Activated CD4-positive, alpha-beta T cell treated with anti-CD3 and anti-CD28 coated beads for 36 hours (primary cell): Measurements from ENCODE around the gene MAP4K5. TPM values are rescaled to one million over a fixed set of nuclear protein-coding genes. Genes with fewer than 3 reads are reported as not detected.

Source experiments
- ATAC-seq: fragments of 200-7000 bp; cut with Tn5 transposase; one replicate; pipeline ENCODE4 v1.10.0; 2021; ENCODE audit warnings: mild to moderate bottlenecking, moderate library complexity
- CTCF ChIA-PET: fragments of 350-600 bp; sonication (Branson Sonifier 250); formaldehyde crosslinking; loops from one replicate; lab custom pipeline; 2021; ENCODE audit warnings: antibody characterized with exemption; lab: Charles Lee
- POLR2A ChIA-PET: fragments of 350-600 bp; sonication (Branson Sonifier 250); formaldehyde crosslinking; loops from one replicate; lab custom pipeline; 2021; ENCODE audit warnings: antibody characterized with exemption, inconsistent platforms; lab: Charles Lee
- DNase-seq: peaks from one replicate; pipeline ENCODE4 v3.0.0-alpha.2; 2020
- H3K27ac Mint-ChIP-seq: one replicate; pipeline ENCODE4 v1.8.0; 2021; ENCODE audit warnings: mixed read lengths
- H3K27me3 Mint-ChIP-seq: one replicate; pipeline ENCODE4 v1.8.0; 2021; ENCODE audit warnings: mixed read lengths
- H3K36me3 Mint-ChIP-seq: one replicate; pipeline ENCODE4 v1.8.0; 2021; ENCODE audit warnings: low read depth, mixed read lengths
- H3K4me1 Mint-ChIP-seq: one replicate; pipeline ENCODE4 v1.8.0; 2021; ENCODE audit warnings: mixed read lengths
- H3K4me3 Mint-ChIP-seq: one replicate; pipeline ENCODE4 v1.8.0; 2021; ENCODE audit warnings: mild to moderate bottlenecking, moderate library complexity, mixed read lengths
- H3K9me3 Mint-ChIP-seq: one replicate; pipeline ENCODE4 v1.8.0; 2021; ENCODE audit warnings: low read depth, mixed read lengths
- intact Hi-C, 2 experiments: fragments of 100-400 bp; cut with DNase I in 1 of 2; cut with micrococcal nuclease in 1 of 2; formaldehyde crosslinking; loops; one replicate each; pipeline versions ENCODE4 v1.14.2 to v1.15.1; 2022 to 2024; cut with DNase I, micrococcal nuclease
- total RNA-seq, 2 experiments: library from RNA; stranded (reverse); gene quantifications; one replicate each; pipeline ENCODE4 v1.2.3, GENCODE V29; 2021

MAP4K5 gene
- total RNA-seq, 2 experiments from 2014 or later, result 19.1 to 31.2 TPM

DNA sequence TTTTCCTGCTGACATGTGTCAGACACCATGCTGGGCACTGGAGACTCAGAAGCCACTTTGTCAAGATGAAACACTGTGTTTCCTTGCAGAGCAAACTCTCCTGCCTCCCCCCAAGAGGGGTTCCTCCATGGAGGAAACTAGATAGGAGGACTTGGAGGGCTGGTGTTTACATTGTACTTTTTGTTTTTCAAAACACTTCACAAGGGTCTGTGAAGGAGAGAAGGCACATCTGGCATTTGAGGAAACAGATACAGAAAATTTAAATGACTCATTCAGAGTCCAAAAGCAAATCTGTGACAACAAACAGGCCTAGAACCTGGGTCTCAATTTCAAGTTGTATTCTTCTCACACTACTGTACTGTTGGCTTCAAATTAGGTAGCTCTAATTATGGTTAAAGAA lies 128.9 kb downstream of the MAP4K5 start:
- no peak overlapping the region for H3K4me3 Mint-ChIP-seq
- no peaks in the 10 kb centered on the region for H3K36me3 Mint-ChIP-seq
- H3K9me3 Mint-ChIP-seq, result peaks cover 15% of the 10 kb centered on the region
- H3K27me3 Mint-ChIP-seq, result no peaks in the 10 kb centered on the region
- intact Hi-C loops, result no loop called here
- DNase-seq (no peak), ATAC-seq (no peak)
- no peak overlapping the region for H3K27ac Mint-ChIP-seq
- ChIA-PET POLR2A (no interaction called here), CTCF (no interaction called here)
- H3K4me1 Mint-ChIP-seq, result no peaks in the 10 kb centered on the region

DNA sequence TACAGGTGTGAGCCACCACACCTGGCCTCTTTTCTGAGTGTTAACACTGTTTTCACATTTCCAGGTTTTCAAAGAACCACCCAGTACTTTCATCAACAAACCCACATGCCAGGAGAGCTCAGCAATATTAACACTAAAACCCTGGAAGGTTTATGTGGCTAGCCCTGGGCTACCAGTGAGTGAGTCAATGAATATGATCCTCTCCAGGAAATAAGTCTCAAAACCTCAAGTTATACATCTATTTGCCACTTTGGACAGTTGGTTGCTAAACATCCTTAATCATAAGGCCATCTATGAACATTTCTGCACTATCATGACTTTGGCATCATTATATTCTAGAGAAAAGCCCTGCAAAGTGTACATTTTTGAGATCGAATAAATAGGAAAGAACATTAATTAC lies 129.4 kb downstream of the MAP4K5 start:
- Mint-ChIP-seq H3K27me3 (no peaks in the 10 kb centered on the region), H3K27ac (no peak overlapping the region), H3K4me1 (no peaks in the 10 kb centered on the region), H3K36me3 (no peaks in the 10 kb centered on the region), H3K9me3 (peaks cover 15% of the 10 kb centered on the region), H3K4me3 (no peak overlapping the region)
- ATAC-seq, result no peak
- no peak for DNase-seq
- intact Hi-C loops, result no loop called here
- ChIA-PET CTCF (no interaction called here), POLR2A (interaction anchor here (0.6 kb wide), 1 partner anchor 457 kb away, joined by 7 read pairs; no protein-coding TSS in a partner anchor)

DNA sequence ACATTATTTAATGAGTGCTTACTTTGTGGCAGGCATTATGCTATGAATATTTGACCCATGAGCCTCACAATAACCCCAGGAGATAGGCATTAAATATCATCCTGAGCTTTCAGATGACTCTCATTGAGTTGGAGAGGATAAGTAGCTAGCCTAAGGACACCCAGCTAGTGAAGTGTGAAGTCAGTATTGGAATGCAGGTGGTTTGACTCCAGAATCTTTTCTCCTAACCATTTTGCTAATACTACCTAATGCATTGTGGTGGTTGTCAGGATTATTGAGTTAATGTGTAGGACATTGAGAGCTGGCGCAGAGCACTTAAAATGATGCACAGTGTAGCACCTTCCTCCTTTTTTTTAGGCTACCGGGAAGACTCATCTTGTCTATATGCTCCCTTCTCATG lies 131.9 kb downstream of the MAP4K5 start:
- no peak for DNase-seq
- no peak overlapping the region for H3K4me3 Mint-ChIP-seq
- intact Hi-C loops, result no loop called here
- POLR2A ChIA-PET, result interaction anchor here (0.6 kb wide), 1 partner anchor 55 kb away, joined by 5 read pairs; no protein-coding TSS in a partner anchor
- H3K36me3 Mint-ChIP-seq, result no peaks in the 10 kb centered on the region
- CTCF ChIA-PET, result no interaction called here
- no peak overlapping the region for H3K27ac Mint-ChIP-seq
- peaks cover 2% of the 10 kb centered on the region for H3K27me3 Mint-ChIP-seq
- peaks cover 14% of the 10 kb centered on the region for H3K4me1 Mint-ChIP-seq
- peaks cover under 1% of the 10 kb centered on the region for H3K9me3 Mint-ChIP-seq
- no peak for ATAC-seq

DNA sequence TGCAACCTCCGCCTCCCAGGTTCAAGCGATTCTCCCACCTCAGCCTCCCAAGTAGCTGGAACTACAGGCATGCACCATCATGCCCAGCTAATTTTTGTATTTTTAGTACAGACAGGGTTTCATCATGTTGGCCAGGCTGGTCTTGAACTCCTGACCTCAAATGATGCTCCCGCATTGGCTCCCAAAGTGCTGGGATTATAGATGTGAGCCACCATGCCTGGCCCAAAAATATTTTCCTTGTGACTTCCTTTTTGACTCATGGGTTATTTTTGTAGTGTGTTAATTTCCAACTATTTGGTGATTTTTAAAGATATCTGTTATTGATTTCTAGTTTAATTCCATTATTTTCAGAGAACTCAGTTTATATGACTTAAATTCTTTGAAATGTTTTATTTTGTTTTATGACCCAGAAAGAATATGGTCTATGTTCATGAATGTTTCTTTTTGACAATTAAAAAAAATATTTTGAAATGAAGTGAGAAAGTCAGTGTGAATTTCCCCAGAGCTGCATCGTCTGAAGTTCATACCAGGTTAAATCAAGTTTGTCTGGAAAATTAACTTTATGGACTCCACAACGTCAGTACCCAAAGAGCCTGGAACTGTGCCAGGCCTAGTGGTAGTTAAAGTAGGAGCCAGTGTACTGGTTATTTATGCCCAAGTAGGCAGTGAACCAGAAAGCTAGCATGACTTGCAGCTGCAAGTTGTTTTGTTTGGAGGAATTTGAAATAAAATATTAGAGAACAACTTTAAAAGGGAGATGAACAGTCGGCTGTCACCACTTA lies 132.9 kb downstream of the MAP4K5 start:
- ATAC-seq, result no peak
- POLR2A ChIA-PET, result no interaction called here
- intact Hi-C loops, result no loop called here
- CTCF ChIA-PET, result no interaction called here
- DNase-seq, result no peak
- no peaks in the 10 kb centered on the region for H3K9me3 Mint-ChIP-seq
- peaks cover 4% of the 10 kb centered on the region for H3K36me3 Mint-ChIP-seq
- no peak overlapping the region for H3K4me3 Mint-ChIP-seq
- H3K27ac Mint-ChIP-seq, result no peak overlapping the region
- peaks cover 14% of the 10 kb centered on the region for H3K4me1 Mint-ChIP-seq
- H3K27me3 Mint-ChIP-seq, result peaks cover 2% of the 10 kb centered on the region

DNA sequence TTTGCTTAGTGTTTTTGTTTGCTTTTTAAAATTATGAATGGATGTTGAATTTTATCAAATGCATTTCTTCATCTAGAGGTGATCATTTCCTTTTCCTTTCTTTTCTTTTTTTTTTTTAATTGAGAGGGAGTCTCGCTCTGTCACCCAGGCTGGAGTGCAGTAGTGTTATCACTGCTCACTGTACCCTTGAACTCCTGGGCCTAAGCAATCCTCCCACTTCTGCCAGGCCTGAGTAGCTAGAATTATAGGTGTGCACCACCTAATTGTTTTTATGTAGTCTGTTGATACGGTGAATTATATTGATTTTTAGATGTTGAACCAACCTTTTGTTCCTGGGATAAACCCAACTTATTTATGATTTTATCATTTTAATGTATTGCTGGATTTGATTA lies 134.2 kb downstream of the MAP4K5 start:
- intact Hi-C loops, result no loop called here
- peaks cover 6% of the 10 kb centered on the region for H3K36me3 Mint-ChIP-seq
- H3K27ac Mint-ChIP-seq, result no peak overlapping the region
- ChIA-PET CTCF (no interaction called here), POLR2A (no interaction called here)
- no peaks in the 10 kb centered on the region for H3K9me3 Mint-ChIP-seq
- H3K4me3 Mint-ChIP-seq, result no peak overlapping the region
- peaks cover 14% of the 10 kb centered on the region for H3K4me1 Mint-ChIP-seq
- DNase-seq, result no peak
- H3K27me3 Mint-ChIP-seq, result peaks cover 4% of the 10 kb centered on the region
- ATAC-seq, result no peak

DNA sequence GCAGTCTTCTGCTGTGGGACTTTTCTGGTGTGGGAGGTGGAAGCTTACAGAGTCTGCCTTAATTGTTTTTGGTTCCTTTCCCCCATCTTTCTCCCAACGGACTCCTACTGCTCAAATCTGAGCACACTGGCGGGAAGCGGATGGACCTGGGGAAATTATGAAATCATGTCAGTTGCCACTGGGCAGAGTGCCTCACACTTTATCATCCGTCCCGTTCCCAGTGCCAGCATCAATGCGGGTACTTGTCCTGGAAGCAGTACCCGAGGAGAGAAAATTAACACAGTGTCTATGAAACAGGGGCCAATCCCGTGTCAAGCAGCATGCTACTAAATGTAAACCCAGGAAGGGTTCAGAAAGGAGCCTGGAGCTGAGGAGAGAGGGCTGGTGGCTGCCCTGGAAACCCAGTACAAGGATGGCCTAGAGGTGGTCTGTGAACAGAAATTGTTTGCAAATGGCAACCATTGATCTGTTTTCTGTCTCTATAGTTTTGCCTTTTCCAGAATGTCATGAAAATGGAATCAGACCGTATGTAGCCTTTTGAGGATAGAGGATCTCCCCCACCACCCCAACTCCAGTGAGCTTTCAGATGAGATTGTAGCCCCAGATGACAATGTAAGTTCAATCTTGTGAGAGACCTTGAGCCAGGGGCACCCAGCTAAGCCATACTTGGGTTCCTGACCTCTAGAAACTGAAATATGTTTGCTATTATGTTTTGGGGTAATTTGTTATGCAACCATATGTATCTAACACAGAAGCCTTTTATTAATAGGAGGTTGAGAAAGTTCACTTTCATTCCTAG lies 134.8 kb downstream of the MAP4K5 start:
- no peak for ATAC-seq
- peaks cover 14% of the 10 kb centered on the region for H3K4me1 Mint-ChIP-seq
- no peak overlapping the region for H3K27ac Mint-ChIP-seq
- intact Hi-C loops, result loop anchor here (2.0 kb wide), 6 partner anchors 35 to 135 kb away; partner anchors contain the start of genes DMAC2L (in 1 of the 2), L2HGDH (in 1 of the 2) and MAP4K5 (in 1 of the 2)
- POLR2A ChIA-PET, result interaction anchor here (1.6 kb wide), 1 partner anchor 35 kb away, joined by 4 read pairs; no protein-coding TSS in a partner anchor
- no peak for DNase-seq
- H3K9me3 Mint-ChIP-seq, result no peaks in the 10 kb centered on the region
- peaks cover 6% of the 10 kb centered on the region for H3K36me3 Mint-ChIP-seq
- peak overlapping the region; percentile 72 for H3K4me3 Mint-ChIP-seq
- CTCF ChIA-PET, result no interaction called here
- peaks cover 5% of the 10 kb centered on the region for H3K27me3 Mint-ChIP-seq

DNA sequence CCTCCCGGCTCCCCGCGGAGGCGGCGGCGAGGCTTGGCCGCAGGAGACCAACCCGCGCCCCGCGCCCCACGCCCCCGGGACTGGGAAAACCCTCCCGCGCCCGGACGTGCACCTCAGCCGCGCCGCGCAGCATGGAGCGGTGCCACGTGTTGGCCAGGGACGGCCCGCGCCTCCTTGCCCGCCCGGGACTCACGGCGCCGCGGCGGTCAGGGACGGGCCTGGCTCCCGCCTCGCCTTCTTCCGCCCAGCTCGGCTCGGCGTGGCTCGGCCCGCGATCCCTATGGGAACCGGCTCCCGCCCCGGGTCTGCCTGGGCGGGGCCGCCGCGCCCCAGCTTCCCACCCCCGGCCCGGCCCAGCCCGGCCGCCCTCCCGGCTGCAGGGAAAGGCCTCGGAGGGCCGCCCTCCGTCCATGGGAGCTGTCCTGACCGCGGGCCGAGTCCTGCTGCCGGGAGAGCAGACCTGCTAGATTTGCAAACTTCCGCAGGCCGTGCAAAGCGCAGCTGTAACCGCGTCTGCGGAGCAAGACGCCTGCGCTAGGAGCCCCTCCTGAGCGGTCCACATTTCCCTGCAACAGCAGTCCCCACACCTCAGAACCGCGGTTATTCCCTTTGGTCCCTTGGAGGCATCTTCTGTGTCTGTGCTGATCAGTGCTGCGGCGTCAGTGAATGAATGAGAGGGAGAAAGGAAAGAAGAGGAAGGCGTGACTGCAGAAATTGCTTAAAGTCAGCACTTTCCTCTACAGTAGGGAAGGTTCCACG lies 135.6 kb downstream of the MAP4K5 start, which contains the start of gene CDKL1:
Gene CDKL1, minus strand, starts transcription at position 251 of the 759 bp plus-strand sequence. CDS start 1,013 bp downstream, outside the sequence.
- Mint-ChIP-seq H3K27me3 (peaks cover 6% of the 10 kb centered on the region), H3K4me3 (peak within 1 kb of the TSS; percentile 82), H3K9me3 (no peaks in the 10 kb centered on the region), H3K27ac (peak within 1 kb of the TSS; percentile 72), H3K4me1 (peaks cover 14% of the 10 kb centered on the region), H3K36me3 (peaks cover 6% of the 10 kb centered on the region)
- DNase-seq, result peak; percentile 70
- intact Hi-C loops, result loop anchor here (2.0 kb wide), 6 partner anchors 34 to 136 kb away; partner anchors contain the start of genes DMAC2L (in 1 of the 2), L2HGDH (in 1 of the 2) and MAP4K5 (in 1 of the 2)
- peak; percentile 75 for ATAC-seq
- ChIA-PET CTCF (interaction anchor here (0.9 to 1.4 kb wide), 2 partner anchors 76 to 101 kb away, joined by 4 to 8 read pairs; no protein-coding TSS in a partner anchor), POLR2A (interaction anchor here (1.6 kb wide), 1 partner anchor 34 kb away, joined by 4 read pairs; no protein-coding TSS in a partner anchor)

DNA sequence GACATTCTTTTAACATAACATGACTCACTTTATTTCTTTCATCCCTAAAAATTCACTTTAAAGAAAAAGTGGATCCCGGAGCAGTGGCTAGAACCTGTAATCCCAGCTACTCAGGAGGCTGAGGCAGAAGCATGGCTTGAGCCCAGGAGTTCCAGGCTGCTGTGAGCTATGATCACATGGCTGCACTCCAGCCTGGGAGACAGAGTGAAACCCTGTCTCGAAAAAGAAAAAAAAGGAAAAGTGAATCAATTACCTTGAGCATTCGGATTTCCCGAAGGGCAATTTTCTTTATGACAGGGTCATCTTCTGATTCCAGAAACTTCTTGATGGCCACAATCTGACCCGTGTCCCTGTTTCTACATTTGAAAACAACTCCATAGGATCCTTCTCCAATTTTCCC lies 136.9 kb downstream of the MAP4K5 start:
- DNase-seq, result no peak
- intact Hi-C loops, result no loop called here
- peaks cover 6% of the 10 kb centered on the region for H3K27me3 Mint-ChIP-seq
- no peaks in the 10 kb centered on the region for H3K9me3 Mint-ChIP-seq
- H3K4me3 Mint-ChIP-seq, result peak overlapping the region; percentile 82
- CTCF ChIA-PET, result no interaction called here
- H3K4me1 Mint-ChIP-seq, result peaks cover 14% of the 10 kb centered on the region
- peaks cover 6% of the 10 kb centered on the region for H3K36me3 Mint-ChIP-seq
- H3K27ac Mint-ChIP-seq, result no peak overlapping the region
- ATAC-seq, result no peak
- POLR2A ChIA-PET, result no interaction called here

DNA sequence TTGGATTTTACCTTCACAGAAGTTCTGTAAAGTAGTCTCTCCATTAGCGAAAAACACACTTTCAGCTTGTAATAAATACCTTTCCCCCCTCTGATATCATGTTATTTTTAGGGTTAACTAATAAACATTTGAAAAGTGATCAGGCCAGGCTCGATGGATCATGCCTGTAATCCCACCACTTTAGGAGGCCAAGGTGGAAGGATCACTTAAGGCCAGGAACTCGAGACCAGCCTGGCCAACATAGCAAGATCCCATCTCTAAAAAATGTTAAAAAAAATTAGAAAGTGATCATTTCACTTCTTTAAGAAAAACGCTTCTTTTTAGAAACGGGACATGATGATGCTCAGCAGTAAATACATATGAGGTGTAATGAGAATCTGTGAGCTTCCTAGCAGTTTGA lies 137.7 kb downstream of the MAP4K5 start:
- Mint-ChIP-seq H3K4me1 (peaks cover 14% of the 10 kb centered on the region), H3K4me3 (no peak overlapping the region), H3K36me3 (peaks cover 6% of the 10 kb centered on the region), H3K27ac (no peak overlapping the region), H3K9me3 (no peaks in the 10 kb centered on the region), H3K27me3 (peaks cover 6% of the 10 kb centered on the region)
- intact Hi-C loops, result no loop called here
- DNase-seq, result no peak
- no peak for ATAC-seq
- ChIA-PET POLR2A (no interaction called here), CTCF (interaction anchor here (1.1 to 1.2 kb wide), 2 partner anchors 59 to 148 kb away, joined by 3 to 4 read pairs; no protein-coding TSS in a partner anchor)

DNA sequence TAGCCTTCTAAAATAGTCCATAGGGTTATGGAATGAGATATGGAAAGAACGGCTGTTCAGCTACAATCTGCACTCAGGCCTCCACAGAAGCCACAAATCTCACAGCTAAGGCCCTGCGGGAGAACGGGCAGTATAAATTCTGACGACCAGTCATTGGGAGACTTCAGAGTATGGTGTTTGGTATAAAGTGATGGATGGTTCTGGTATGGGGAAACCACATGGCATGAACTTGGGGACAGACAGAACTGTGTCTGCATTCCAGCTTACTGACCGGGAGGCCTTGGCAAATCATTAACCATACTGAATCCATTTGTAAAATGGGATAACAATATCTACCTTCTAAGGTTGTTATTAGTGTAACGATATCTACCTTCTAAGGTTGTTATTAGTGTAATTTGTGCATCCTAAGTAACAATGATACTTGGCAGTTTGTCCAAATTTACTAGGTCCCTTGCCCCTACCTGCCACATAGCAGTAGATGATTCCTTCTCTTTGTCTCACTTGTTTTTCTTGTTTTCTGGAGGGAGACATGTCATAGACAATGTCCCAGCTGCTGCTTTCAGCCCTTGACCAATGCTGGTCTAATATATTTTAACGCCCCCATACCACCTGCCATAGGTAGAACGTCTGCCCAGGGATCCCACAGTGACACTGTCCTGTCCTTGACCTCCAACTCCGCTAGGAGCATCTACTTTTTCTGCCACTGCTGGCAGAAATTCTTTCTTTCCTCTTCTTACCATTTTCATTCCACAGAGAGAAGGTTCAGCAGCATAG lies 142.5 kb downstream of the MAP4K5 start:
- intact Hi-C loops, result no loop called here
- no peak for DNase-seq
- no peaks in the 10 kb centered on the region for H3K9me3 Mint-ChIP-seq
- no peak for ATAC-seq
- peaks cover 5% of the 10 kb centered on the region for H3K27me3 Mint-ChIP-seq
- peaks cover 6% of the 10 kb centered on the region for H3K36me3 Mint-ChIP-seq
- POLR2A ChIA-PET, result no interaction called here
- H3K4me3 Mint-ChIP-seq, result no peak overlapping the region
- CTCF ChIA-PET, result no interaction called here
- H3K4me1 Mint-ChIP-seq, result no peaks in the 10 kb centered on the region
- H3K27ac Mint-ChIP-seq, result no peak overlapping the region
